ENCODE data around the gene LTBP3.
A peak's percentile ranks its signal among the peaks of the same experiment; 100 is the strongest.

GRCh38 chr11:65552388-65552951 lies 5.7 kb downstream of the LTBP3 start:
- TF ChIP-seq CTCF (IDR thresholded peaks at IDR 0.05 in 2 of 3, conservative IDR thresholded peaks at IDR 0.05 in 1 of 3; ENCODE audit: insufficient read depth in 2 of 3, low read depth in 1 of 3, low read length in 3 of 3), result peak in 1 of 3 experiments; percentile 22; a peak in 1 of 6 replicates
- TF ChIP-seq SMAD1 (IDR thresholded peaks at IDR 0.05; ENCODE audit: low read depth, low read length, partially characterized antibody), result no peak
- no peak for TF ChIP-seq IRF9 (tag; IDR thresholded peaks at IDR 0.05)
- no peak for TF ChIP-seq MXI1 (IDR thresholded peaks at IDR 0.05; ENCODE audit: low read depth, low read length)
- TF ChIP-seq SIX5 (IDR thresholded peaks at IDR 0.05; ENCODE audit: borderline replicate concordance in 1 of 2, insufficient read depth in 1 of 2, low read depth in 1 of 2, low read length in 2 of 2), result no peak
- no peak for TF ChIP-seq FOS (IDR thresholded peaks at IDR 0.05; ENCODE audit: extremely low read depth, insufficient read length)
- TF ChIP-seq FOXK2 (conservative IDR thresholded peaks at IDR 0.05 in 1 of 2, IDR thresholded peaks at IDR 0.05 in 1 of 2; ENCODE audit: low read depth in 2 of 2), result no peak
- TF ChIP-seq ZFX (CRISPR knock-in tag; IDR thresholded peaks at IDR 0.05), result no peak
- TF ChIP-seq ZNF384 (IDR thresholded peaks at IDR 0.05; ENCODE audit: low read depth, low read length), result no peak
- no peak for TF ChIP-seq CHD2 (IDR thresholded peaks at IDR 0.05; ENCODE audit: low read depth, low read length)
